Measurements from ENCODE around the gene AGAP3.
"Not testable (repeated sequence)": the region's sequence is repeated elsewhere in the genome, so short reads cannot be mapped to it uniquely, and the experiment has no call there.

The AGAP3 gene

DNA sequence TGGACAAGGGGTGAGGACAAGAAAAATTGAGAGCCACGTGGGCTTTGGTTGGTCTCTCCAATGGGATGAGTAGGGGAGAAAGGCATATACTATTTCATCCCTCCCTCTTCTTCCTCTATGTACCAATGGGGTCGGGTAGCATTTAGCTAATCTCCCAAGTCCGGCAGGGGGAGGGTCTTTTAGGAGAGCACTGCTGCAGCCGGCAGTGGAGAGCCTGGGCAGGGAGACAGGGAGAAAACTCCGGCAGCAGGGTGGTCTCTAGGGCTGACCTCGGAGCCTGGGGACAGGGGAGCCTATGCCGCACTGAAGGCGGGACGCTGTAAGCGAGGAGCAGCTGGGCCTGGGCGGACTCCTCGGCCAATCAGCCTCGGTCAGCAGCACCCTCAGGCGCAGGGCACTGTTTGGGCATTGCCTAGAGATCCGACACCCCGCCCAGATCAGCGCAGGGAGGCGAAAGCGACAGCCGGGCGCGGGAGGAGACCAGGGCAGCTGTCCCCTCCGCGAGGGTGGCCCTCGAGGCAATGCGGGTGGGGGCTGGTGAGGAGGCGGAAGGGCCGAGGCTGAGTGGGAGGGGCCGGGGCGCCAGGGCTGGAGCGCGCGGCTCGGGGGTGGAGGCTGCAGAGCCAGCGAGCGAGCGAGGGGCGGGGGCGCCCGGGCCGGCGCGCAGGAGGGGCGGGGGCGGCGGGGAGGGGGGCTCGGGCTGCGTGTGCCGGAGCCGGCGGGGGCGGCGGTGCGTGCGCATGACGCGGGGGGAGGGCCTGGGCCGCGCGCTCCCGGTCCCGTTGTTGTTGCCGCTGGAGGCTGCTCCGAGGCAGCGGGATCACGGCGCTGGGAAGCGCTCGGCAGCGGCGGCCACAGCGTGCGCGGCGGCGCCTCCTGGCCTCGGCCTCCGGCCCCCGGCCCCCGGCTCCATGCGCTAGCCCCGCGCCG is at the start of gene AGAP3:
AGAP3 (plus strand) TSS at position 785 of the 930 bp plus-strand sequence. CDS start 267 bp downstream, outside the sequence.
- peak in 1 of 3 donors; percentile 52 for DNase-seq (ENCODE audit: low read depth in 3 of 3, low spot score in 1 of 3)

DNA sequence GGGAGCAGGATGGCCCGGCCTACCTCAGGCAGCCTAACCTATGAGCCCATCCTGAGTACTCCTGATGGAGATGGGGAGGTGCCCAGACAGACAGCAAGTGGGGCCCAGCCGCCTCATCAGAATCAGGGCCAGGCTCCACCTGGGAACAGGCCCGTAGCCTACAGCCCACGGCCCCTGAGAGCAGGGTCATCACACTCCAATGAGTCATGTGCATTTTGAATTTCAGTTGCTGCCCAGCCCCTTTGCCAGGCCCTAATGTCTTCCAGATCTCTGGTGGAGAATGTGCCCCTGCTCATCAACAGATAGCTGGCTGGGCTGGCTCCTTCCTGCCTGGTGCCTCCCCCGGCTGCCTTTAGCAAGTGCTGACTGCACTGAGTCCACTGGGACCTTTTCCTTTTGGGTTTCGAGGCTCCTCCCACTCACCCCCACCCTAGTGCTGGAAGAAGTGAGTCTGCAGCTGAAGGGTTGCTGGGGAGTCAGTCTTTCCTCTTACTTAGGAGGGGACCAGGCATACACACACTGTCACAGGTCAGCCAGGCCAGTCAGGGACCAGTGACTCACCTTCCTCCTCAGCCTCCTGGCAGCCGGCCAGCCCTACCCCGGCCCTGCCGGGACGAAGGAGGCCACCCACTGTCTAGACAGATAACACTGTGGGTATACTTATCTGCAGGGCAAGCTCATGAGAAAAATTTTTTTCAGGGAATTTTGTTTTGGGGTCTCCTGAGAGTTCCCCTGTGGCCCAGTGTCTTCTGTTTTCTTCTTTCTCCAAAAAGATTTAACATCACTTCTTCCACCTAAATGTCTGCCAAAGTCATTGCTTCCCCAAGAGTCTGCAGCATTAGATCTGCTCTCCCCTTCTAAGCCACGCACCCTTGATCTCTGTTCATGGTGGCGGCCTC is 47.1 kb upstream of the AGAP3 start:
- DNase-seq (ENCODE audit: low read depth in 3 of 3, low spot score in 1 of 3) = peak in 2 of 3 donors; percentile 23 to 31

DNA sequence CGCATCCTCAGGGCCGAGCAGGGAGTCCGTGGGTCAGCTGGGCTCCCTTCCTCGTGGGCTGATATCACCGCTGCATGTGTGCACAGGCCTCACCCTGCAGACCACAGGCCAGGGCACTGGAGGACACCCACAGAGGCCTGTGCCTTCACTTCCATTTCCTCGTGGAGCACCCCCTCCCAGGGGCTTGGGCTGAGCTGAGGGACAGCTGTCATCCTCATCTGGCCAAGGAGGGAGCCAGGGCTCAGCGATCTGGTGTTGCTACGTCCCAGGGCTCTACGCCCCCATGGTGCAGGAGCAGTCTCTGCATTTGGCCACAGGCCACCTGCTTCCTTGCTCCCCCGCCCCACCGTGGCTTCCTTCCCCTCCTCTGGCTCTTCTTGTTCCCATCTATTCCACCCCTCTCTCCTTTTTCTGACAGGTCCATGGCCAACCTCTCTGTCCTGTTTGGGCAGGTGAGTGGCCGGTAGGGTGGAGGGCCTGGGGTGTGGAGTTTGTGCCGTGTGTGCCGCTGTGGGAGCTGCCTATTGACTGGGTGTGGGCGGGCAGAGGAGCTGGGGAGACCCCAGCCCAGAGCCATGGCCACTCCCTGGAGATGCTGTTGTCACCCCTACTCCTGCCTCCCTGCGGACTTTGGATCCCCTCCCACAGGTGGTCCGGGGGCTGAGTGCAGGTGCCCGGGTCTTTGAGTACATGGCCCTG is 46.3 kb upstream of the AGAP3 start:
- no peak for DNase-seq (ENCODE audit: low read depth in 3 of 3, low spot score in 1 of 3)

DNA sequence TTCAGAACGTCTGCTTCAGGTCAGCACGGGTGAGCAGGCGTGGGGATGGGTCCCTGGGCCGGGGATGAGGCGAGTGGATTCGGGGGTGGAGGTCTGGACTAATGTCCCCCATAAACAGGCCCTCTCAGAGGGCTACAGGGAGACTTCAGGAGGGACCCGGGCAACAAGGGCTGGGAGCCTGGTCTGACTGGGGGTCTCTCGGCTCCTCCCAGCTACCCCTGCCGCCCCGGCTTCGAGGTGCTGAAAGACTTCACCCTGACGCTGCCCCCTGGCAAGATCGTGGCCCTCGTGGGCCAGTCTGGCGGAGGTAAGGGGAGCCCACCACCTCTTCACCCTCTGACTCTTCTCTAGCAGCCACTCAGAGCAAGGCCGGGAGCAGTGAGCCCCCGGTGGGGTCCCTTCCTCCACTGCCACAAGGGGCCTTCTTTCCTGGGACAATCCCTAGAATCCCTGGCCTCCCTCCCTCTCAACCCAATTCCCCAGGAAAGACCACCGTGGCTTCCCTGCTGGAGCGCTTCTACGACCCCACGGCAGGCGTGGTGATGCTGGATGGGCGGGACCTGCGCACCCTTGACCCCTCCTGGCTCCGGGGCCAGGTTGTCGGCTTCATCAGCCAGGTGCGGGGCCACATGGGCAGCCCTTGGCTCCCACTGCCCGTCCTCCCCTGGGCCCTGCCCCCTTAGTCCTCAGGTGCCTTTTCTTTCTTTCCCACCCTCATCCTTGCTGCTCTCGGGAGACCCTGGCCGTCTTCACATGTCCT is 45.5 kb upstream of the AGAP3 start:
- DNase-seq (ENCODE audit: low read depth in 3 of 3, low spot score in 1 of 3) = no peak

DNA sequence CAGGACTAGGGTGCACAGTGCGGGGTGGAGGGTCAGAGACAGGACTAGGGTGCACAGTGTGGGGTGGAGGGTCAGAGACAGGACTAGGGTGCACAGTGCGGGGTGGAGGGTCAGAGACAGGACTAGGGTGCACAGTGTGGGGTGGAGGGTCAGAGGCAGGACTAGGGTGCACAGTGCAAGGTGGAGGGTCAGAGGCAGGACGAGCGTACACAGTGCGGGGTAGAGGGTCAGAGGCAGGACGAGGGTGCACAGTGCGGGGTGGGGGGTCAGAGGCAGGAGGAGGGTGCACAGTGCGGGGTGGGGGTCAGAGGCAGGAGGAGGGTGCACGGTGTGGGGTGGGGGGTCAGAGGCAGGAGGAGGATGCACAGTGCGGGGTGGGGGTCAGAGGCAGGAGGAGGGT is 42.8 kb upstream of the AGAP3 start:
- not testable (repeated sequence) for DNase-seq (ENCODE audit: low read depth in 3 of 3, low spot score in 1 of 3)

DNA sequence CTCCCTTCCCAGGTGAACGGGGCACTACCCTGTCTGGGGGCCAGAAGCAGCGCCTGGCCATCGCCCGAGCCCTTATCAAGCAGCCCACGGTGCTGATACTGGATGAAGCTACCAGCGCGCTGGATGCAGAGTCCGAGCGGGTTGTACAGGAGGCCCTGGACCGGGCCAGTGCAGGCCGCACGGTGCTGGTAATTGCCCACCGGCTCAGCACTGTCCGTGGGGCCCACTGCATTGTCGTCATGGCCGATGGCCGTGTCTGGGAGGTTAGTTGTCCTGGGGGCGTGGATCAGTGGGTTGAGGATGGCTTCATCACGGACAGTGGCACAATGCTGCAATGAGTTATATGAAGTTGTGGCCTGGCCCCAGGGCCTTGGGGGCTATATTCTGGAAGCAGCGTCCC is 42.3 kb upstream of the AGAP3 start:
- DNase-seq (ENCODE audit: low read depth in 3 of 3, low spot score in 1 of 3) = no peak

DNA sequence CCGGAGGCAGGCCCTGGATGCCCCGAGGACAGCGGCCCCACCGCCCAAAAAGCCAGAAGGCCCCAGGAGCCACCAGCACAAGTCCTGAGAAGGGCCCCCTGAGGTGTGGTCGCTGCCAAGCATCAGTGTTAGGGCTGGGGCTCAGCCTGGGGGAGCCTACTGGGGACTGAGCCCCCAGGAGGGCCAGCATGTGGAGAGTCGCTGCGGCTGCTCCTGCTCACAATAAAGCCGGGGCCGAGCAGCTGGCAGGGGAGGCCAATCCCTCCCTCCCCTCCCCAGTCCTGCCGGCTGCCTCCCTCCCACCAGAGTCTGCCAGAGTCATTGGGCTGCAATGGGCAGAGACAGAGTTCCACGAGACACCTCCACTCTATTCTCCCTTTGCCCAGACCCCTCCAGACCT is 41.0 kb upstream of the AGAP3 start:
- DNase-seq (ENCODE audit: low read depth in 3 of 3, low spot score in 1 of 3) = no peak

DNA sequence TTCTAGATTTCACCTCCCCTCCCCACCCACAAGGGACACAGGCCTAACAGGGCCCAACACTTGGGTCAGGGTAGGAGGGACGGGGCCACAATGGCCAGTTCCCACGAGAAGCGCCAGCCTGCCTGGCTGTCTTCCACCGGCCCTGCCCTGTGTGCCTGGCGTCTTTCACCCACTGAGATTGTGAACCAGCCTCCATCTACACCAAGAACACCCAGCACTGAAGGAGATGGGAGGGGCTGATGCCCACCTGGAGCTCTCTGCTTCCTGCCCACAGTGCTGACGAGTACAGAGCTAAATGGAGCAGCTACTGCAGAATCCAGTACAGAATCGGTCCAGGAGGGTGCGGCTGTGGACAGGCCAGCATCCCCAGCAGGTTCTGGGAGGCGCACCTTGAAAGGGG is 40.3 kb upstream of the AGAP3 start:
- DNase-seq (ENCODE audit: low read depth in 3 of 3, low spot score in 1 of 3) = no peak

DNA sequence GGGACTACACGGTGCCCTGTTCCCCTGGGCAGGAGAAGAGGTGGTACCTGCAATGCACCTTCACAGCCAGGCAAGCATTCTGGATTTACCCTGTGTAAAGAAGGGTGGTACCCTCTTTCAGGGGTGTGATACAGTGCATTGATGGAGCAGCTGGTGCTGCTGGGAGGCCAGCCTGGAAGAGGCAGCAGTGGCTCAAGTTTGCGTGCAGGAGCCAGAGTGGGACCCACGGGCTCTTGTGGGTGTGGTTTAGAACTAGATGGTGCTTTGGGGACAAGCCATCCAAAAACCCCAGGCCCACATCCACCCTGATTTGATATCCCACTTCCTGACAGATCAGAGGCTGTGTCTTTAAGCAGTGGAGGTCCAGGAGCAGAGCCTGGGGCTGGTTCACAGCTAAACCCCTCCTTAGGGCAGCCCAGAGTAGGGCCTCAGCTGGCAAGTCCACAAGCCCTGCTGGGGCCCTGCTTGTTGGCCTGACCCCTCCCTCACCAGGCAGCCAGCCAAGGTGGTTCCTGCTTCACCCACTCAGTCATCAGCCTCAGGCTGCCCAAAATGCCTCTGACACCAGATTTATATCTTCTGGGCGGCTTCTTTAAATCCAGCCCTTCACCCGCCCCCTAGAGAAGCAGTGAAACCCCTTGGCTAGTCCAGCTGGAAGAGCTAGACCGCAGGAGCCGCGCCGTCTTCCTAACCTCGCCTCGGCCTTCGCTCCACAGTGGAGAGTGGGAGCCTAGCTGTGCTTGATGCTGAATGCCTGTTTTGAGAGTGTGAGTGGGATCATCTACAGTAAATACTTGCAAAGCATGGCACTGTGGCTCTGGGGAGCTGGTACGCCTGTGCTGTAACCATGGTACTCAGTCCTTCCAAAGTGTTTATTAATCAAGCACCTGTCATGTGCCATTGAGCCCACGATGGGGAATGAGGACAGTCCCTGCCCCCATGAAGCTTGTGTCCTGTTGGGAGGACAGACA is 39.4 kb upstream of the AGAP3 start:
- no peak for DNase-seq (ENCODE audit: low read depth in 3 of 3, low spot score in 1 of 3)

DNA sequence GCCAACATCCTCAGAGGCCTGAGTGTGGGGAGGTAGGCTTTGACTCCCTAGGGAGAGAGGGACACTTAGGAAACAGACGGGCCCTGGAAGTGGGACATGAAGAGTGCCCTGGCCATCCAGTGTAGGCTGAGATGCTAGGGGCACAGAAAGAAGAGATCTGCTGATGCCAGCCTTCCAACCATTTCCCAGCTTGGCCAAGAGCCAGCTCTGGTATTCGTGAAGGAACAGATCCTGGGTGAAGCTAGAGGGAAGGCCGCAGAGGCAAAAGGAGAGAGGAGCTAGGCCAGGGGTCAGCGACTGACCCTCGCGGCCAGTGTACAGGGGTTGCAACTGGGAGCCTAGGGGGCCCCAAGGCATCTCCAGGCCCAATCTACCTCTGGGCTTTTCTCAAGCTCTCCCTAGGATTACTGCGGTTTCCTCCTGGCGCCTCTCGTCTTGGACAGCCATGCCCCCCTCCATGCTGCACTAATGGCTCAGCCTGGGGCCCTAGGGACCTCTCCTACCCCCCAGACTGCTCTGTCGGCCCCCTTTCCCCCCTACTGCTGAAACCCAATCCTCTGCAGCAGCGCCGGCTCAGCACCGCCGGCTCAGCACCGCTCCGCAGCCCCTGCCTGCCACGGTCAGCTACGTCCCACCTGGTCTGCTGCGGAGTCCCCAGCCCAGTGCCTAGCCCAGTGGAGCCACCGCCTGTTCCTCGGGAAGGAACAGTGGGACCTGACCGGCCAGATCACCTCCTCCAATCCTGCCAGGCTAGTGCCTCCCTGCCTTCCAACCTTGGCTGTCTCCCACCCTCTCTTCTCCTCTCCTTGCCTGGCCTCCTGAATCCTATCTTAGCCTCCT is 38.1 kb upstream of the AGAP3 start, which contains the start of gene ASIC3:
ASIC3 (plus strand) TSS at position 556 of the 840 bp plus-strand sequence. CDS start 355 bp downstream, outside the sequence.
- DNase-seq (ENCODE audit: low read depth in 3 of 3, low spot score in 1 of 3) = no peak

DNA sequence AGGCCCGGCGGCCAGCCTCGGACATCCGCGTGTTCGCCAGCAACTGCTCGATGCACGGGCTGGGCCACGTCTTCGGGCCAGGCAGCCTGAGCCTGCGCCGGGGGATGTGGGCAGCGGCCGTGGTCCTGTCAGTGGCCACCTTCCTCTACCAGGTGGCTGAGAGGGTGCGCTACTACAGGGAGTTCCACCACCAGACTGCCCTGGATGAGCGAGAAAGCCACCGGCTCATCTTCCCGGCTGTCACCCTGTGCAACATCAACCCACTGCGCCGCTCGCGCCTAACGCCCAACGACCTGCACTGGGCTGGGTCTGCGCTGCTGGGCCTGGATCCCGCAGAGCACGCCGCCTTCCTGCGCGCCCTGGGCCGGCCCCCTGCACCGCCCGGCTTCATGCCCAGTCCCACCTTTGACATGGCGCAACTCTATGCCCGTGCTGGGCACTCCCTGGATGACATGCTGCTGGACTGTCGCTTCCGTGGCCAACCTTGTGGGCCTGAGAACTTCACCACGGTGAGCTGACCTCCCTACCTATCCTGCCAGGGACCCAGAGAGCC is 37.3 kb upstream of the AGAP3 start:
- DNase-seq (ENCODE audit: low read depth in 3 of 3, low spot score in 1 of 3) = no peak

DNA sequence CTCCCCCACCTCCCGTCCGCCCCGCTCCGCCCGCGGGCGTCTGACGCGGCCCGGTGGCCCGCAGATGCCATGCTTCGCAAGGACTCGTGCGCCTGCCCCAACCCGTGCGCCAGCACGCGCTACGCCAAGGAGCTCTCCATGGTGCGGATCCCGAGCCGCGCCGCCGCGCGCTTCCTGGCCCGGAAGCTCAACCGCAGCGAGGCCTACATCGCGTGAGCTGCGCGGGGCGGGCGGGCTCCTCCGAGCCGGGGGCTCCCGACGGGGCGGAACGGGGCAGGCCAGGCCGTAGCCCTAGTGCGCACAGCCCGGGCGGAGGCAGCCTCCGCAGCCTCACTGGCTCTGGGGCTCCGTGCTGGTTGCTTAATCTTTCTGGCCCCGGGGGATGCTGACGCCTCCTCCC is 35.2 kb upstream of the AGAP3 start:
- DNase-seq (ENCODE audit: low read depth in 3 of 3, low spot score in 1 of 3) = peak in 1 of 3 donors; percentile 29

DNA sequence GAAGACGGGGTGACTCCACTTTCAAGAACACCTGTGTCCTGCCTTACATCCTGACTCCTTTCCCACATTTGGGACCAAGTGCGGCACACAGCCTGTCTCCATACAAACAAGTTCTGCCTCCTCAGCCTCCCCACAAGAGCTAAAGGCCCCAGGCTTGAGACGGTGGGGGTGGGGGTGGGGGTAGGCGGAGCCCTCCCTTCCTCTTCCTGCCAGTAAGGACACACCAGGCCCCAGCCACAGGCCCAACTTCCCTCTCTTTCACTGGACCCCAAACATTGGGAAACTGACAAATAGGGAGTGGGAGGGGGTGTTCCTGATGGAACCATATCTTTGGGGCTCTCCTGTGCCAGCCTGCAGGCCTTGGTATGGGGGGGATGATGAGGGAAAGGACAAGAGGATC is 33.2 kb upstream of the AGAP3 start:
- no peak for DNase-seq (ENCODE audit: low read depth in 3 of 3, low spot score in 1 of 3)

DNA sequence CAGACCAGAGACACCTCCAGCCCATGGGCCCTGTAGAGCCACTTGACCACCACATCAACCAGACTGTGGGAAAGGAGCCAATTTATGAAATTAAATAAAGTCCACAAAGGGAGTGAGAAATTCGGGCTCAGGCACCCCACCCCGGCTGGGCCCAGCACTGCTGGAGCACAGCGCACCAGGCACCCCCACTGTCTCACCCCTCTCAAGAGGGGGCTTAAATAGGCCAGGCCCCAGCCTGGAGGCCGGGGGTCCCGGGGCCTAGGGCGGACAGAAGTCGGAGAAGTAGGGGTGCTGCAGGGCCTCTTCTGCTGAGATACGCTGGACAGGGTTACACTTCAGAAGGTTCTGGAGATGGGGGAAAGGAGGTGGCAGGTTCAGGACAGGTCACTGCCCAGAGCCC is 32.5 kb upstream of the AGAP3 start:
- no peak for DNase-seq (ENCODE audit: low read depth in 3 of 3, low spot score in 1 of 3)

DNA sequence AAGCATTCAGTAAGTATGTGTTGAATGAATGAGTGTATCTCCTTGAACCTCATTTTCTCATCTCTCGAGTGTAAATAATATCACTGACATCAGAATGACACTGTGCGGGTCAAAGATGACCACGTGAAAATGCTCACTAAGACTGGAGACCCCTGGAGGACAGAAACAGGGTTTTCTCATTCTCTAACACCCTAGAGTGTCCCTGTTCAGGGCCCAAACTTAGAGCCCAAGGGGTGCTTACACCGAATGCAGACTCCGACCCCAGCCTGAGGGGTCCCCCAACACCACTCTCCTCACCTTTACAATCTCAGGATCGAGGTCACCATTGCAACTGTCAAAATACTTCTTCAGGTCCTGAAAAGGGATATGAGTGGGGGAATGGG is 30.0 kb upstream of the AGAP3 start:
- DNase-seq (ENCODE audit: low read depth in 3 of 3, low spot score in 1 of 3) = no peak

DNA sequence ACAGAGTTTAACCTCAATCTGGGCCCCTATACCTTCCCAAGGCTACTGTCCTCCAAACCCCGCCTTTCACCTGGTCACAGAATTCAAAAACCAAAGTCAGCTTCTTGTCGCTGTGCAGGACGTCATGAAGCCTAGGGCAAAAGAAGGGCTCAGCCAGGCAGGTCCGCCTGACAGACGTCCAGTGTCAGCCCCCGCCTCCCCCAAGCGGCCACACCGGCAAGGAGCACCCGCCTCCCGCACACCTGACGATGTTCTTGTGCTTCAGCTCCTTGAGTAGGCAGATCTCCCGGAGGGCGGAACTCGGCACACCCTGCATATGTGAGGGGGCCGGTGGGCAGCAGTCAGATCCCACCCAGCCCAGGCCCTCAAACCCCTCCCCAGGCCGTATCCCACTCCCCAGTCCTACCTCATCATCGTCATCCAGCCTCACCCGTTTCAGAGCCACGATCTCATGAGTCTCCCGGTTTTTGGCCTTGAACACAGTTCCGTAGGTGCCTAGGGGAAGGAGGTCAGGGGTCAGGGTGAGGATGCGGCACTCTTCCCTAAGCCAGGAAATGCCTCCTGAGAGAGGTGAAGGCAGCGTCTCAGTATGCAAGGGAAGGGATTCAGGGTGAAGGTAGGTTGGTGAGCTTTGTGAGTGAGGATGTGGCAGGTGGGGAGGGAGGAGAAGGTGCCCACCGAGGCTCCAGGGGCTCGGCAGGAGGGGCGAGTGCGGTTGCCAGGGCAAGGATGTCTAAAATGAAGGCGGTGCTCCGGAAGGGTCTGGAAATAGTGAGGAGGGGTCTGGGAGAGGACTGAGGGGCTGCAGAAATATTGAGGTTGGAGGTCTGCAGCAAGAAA is 29.4 kb upstream of the AGAP3 start:
- DNase-seq (ENCODE audit: low read depth in 3 of 3, low spot score in 1 of 3) = no peak

DNA sequence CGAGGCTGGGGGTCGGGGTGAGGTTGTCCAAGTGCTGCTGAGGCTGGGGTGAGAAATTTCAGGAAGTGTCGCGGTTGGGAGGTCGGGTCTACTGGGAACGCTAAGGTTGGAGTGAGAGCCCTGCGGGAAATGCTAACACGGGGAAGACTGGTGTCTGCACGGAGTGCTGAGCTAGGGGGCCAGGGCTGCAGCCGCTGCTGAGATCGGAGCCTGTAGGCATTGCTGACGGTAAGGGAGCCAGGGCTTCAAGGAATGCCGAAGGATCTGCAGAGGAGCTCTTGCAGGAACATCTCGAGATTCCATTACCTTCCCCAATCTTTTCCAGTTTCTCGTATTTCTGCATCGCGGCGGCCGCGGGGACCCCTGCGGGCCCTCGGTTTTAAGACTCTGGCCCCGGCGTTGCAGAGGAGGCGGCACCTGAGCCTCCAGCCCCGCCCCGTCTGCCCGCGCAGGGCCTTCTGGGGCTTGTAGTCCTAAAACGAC is 28.7 kb upstream of the AGAP3 start, which contains the start of gene CDK5:
CDK5 (minus strand) TSS at position 392 of the 483 bp plus-strand sequence; CDS start at position 343, 49 bp downstream.
- no peak for DNase-seq (ENCODE audit: low read depth in 3 of 3, low spot score in 1 of 3)
